ENCODE data around the gene AJAP1.

DNA sequence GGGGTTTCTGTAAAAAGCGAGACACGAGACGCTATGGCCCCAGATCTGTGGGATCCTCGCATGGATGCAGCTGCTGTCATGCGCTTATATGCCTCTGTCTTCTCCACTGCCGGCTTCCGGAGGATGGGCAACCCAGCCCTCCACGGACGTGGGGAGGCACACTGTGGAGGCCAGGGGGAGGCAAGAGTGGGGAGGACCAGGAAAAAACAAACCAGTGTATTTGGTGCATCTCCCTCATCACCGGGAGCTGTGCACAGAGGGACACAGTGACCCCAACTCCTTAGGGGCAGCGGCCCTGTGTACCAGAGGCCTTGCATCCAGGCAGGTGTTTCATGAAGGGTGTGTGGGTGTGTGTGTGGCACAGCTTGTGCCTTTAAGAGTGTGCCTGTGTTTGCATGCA is 95.0 kb downstream of the AJAP1 start:
- TF ChIP-seq EZH2 (IDR thresholded peaks at IDR 0.05; ENCODE audit: borderline replicate concordance, insufficient read depth, low read length, poor library complexity, severe bottlenecking): no peak
- TF ChIP-seq, protein P1, sequence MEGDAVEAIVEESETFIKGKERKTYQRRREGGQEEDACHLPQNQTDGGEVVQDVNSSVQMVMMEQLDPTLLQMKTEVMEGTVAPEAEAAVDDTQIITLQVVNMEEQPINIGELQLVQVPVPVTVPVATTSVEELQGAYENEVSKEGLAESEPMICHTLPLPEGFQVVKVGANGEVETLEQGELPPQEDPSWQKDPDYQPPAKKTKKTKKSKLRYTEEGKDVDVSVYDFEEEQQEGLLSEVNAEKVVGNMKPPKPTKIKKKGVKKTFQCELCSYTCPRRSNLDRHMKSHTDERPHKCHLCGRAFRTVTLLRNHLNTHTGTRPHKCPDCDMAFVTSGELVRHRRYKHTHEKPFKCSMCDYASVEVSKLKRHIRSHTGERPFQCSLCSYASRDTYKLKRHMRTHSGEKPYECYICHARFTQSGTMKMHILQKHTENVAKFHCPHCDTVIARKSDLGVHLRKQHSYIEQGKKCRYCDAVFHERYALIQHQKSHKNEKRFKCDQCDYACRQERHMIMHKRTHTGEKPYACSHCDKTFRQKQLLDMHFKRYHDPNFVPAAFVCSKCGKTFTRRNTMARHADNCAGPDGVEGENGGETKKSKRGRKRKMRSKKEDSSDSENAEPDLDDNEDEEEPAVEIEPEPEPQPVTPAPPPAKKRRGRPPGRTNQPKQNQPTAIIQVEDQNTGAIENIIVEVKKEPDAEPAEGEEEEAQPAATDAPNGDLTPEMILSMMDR (IDR thresholded peaks at IDR 0.05; ENCODE audit: poor library complexity, severe bottlenecking): no peak

Measured in neural cell (in vitro differentiated cells).